GM21737 (cell line): ENCODE measurements around the gene ENTHD1.

Source experiments
- ATAC-seq: cut with Tn5 transposase; IDR thresholded peaks from one replicate; pipeline ENCODE4 v1.9.1; 2021; ENCODE audit warnings: mild to moderate bottlenecking, moderate library complexity; ENCODE audit not compliant: unreplicated experiment

The ENTHD1 gene

GRCh38 chr22:39893526-39893925, at the start of gene ENTHD1:
Gene ENTHD1 (minus strand): TSS chr22:39893760. CDS start chr22:39887748, 6,012 bp downstream.
- ATAC-seq, result no peak

- ATAC-seq, result no peak
Observed at GRCh38 chr22:39943337-39943736, 49.8 kb upstream of the ENTHD1 start.

GRCh38 chr22:39942439-39943230, 49.1 kb upstream of the ENTHD1 start:
- ATAC-seq, result no peak

- no peak for ATAC-seq
Observed at GRCh38 chr22:39941601-39942000, 48.0 kb upstream of the ENTHD1 start.

- ATAC-seq, result no peak
Observed at GRCh38 chr22:39940757-39941305, 47.3 kb upstream of the ENTHD1 start.

- ATAC-seq, result no peak
Observed at GRCh38 chr22:39939830-39940229, 46.3 kb upstream of the ENTHD1 start.

- ATAC-seq, result no peak
Observed at GRCh38 chr22:39938509-39939111, 45.0 kb upstream of the ENTHD1 start.

- no peak for ATAC-seq
Observed at GRCh38 chr22:39937906-39938305, 44.3 kb upstream of the ENTHD1 start.

GRCh38 chr22:39936523-39937145, 43.1 kb upstream of the ENTHD1 start:
- no peak for ATAC-seq

- no peak for ATAC-seq
Observed at GRCh38 chr22:39935612-39936011, 42.1 kb upstream of the ENTHD1 start.

- ATAC-seq, result no peak
Observed at GRCh38 chr22:39935116-39935515, 41.6 kb upstream of the ENTHD1 start.

GRCh38 chr22:39933741-39934140, 40.2 kb upstream of the ENTHD1 start:
- no peak for ATAC-seq

- ATAC-seq, result no peak
Observed at GRCh38 chr22:39932918-39933649, 39.5 kb upstream of the ENTHD1 start.

GRCh38 chr22:39932166-39932565, 38.6 kb upstream of the ENTHD1 start:
- no peak for ATAC-seq

- no peak for ATAC-seq
Observed at GRCh38 chr22:39931251-39931650, 37.7 kb upstream of the ENTHD1 start.

- ATAC-seq, result no peak
Observed at GRCh38 chr22:39928536-39929520, 35.3 kb upstream of the ENTHD1 start.

GRCh38 chr22:39927544-39927943, 34.0 kb upstream of the ENTHD1 start:
- ATAC-seq, result no peak

- ATAC-seq, result no peak
Observed at GRCh38 chr22:39926753-39927152, 33.2 kb upstream of the ENTHD1 start.

- ATAC-seq, result no peak
Observed at GRCh38 chr22:39925909-39926679, 32.5 kb upstream of the ENTHD1 start.
